ENCODE data around the gene FNIP1. TPM values are rescaled to one million over a fixed set of nuclear protein-coding genes. Genes with fewer than 3 reads are reported as not detected.

The FNIP1 gene
- total and polyA plus RNA-seq, 2 donors: 7.5 to 15.9 TPM

DNA sequence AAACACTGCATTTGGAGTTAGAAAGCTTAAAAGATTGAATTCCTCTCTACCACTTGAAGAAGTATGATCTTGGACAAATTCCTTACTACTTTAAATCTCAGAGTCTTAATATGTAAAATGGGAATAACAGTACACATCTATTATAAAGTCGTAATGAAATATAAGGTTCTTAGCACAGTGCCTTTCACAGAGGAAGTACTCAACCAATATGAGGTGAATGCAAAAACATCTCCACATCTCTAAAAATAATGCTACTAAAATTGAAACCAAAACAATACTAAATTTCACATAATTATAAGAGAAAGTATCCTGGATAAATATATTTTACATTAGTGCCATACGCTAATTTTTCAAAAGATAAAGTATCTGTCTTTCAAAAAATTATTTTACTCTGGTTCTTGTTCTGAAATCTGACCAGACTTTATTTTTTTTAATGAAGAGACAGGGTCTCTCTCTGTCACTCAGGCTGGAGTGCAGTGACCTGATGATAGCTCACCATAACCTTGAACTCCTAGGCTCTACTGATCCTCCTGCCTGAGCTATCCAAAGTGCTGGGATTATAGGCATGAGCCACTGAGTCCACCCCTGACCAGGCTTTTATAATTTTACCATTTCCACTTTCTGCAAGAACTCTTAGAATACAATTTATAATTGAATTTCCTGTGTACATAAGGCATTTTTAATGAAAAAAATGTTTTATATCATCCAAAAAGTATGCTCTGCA lies 21.3 kb upstream of the FNIP1 start:
- H3K27ac ChIP-seq (ENCODE audit: low read depth in 1 of 2, low read length in 1 of 2): no peak overlapping the region
- H3K4me1 ChIP-seq (ENCODE audit: control insufficient read depth in 2 of 2, insufficient read depth in 2 of 2, low read length in 2 of 2): no peaks in the 10 kb centered on the region
- no peaks in the 10 kb centered on the region for H3K9me3 ChIP-seq (ENCODE audit: control insufficient read depth in 2 of 2, insufficient read depth in 1 of 2, low read length in 1 of 2)
- H3K36me3 ChIP-seq (ENCODE audit: control insufficient read depth in 2 of 2, insufficient read depth in 2 of 2, low read length in 1 of 2): no peaks in the 10 kb centered on the region
- WGBS: 67% methylated on average over 2 of the region's 2 CpGs
- DNase-seq (ENCODE audit: low read depth in 6 of 9, low spot score in 9 of 9): no peak
- H3K4me3 ChIP-seq (ENCODE audit: low read length in 2 of 2): no peak overlapping the region
- no peaks in the 10 kb centered on the region for H3K27me3 ChIP-seq (ENCODE audit: control insufficient read depth in 2 of 2, insufficient read depth in 1 of 2, low read length in 1 of 2)

DNA sequence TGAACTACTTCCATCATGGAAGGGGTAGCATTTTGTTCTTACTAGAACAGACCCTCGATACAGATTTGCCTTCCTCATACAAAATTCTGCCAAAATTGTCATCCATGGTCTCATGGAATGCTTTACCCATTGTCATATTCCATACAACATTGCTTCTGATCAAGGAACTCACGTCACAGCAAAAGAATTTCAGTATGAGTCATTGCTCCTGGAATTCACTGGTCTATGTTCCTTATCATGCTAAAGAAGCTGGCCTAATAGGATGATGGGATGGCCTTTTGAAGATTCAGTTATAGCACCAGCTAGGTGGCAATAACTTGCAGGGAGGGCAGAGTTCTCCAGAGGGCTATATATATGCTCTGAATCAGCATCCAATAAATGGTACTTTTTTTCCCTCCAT lies 18.2 kb upstream of the FNIP1 start:
- H3K4me3 ChIP-seq (ENCODE audit: low read length in 2 of 2): no peak overlapping the region
- H3K27ac ChIP-seq (ENCODE audit: low read depth in 1 of 2, low read length in 1 of 2): no peak overlapping the region
- no peaks in the 10 kb centered on the region for H3K36me3 ChIP-seq (ENCODE audit: control insufficient read depth in 2 of 2, insufficient read depth in 2 of 2, low read length in 1 of 2)
- H3K27me3 ChIP-seq (ENCODE audit: control insufficient read depth in 2 of 2, insufficient read depth in 1 of 2, low read length in 1 of 2): no peaks in the 10 kb centered on the region
- H3K4me1 ChIP-seq (ENCODE audit: control insufficient read depth in 2 of 2, insufficient read depth in 2 of 2, low read length in 2 of 2): no peaks in the 10 kb centered on the region
- 90% methylated on average over 2 of the region's 2 CpGs for WGBS
- no peaks in the 10 kb centered on the region for H3K9me3 ChIP-seq (ENCODE audit: control insufficient read depth in 2 of 2, insufficient read depth in 1 of 2, low read length in 1 of 2)
- no peak for DNase-seq (ENCODE audit: low read depth in 6 of 9, low spot score in 9 of 9)

DNA sequence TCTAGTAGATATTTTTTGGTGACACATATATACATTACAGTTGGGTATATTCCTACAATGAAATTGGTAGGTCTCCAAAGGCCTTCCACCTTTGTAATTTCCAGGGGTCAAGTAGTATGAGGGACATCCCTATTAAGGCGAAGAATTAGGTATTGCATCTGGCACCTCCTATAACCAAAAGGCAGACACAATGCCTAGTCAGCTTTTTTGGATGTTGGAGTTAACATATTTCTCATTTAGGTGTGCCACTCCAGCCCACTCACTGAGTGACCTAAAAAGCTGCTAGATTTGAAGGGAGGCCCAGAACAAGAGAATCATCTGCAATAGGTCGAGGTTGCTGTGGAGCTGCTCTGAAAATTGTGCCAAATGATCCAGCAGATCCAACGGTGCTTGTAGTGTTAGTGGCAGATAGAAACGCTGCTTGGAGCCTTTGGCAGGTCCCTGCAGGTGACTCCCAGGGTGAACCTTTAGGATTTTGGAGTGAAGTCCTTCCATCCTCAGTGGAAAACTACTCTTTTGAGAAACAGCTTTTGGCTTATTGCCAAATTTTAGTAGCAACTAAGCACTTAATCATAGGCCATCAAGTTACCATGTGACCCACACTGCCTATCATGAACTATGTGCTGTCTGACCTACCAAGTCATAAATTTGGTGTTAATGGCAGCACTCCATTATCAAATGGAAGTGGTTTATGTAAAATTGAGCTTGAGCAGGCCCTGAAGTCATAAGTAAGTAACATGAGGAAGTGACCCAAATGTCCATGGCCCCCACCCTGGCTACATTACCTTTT lies 15.7 kb upstream of the FNIP1 start:
- DNase-seq (ENCODE audit: low read depth in 6 of 9, low spot score in 9 of 9): no peak
- H3K36me3 ChIP-seq (ENCODE audit: control insufficient read depth in 2 of 2, insufficient read depth in 2 of 2, low read length in 1 of 2): no peaks in the 10 kb centered on the region
- 92% methylated on average over 4 of the region's 4 CpGs for WGBS

GRCh38 chr5:131810510-131811249 lies 13.9 kb upstream of the FNIP1 start:
- Histone ChIP-seq H3K4me3 (ENCODE audit: low read length in 2 of 2) (no peak overlapping the region), H3K36me3 (ENCODE audit: control insufficient read depth in 2 of 2, insufficient read depth in 2 of 2, low read length in 1 of 2) (no peaks in the 10 kb centered on the region), H3K4me1 (ENCODE audit: control insufficient read depth in 2 of 2, insufficient read depth in 2 of 2, low read length in 2 of 2) (no peaks in the 10 kb centered on the region), H3K27me3 (ENCODE audit: control insufficient read depth in 2 of 2, insufficient read depth in 1 of 2, low read length in 1 of 2) (no peaks in the 10 kb centered on the region), H3K27ac (ENCODE audit: low read depth in 1 of 2, low read length in 1 of 2) (no peak overlapping the region), H3K9me3 (ENCODE audit: control insufficient read depth in 2 of 2, insufficient read depth in 1 of 2, low read length in 1 of 2) (no peaks in the 10 kb centered on the region)
- peak in 1 of 9 donors; percentile 2 for DNase-seq (ENCODE audit: low read depth in 6 of 9, low spot score in 9 of 9)
- WGBS: 15% methylated on average over 3 of the region's 3 CpGs

More for the DNA sequence above, 15.7 kb upstream of the FNIP1 start:
- no peaks in the 10 kb centered on the region for H3K27me3 ChIP-seq (ENCODE audit: control insufficient read depth in 2 of 2, insufficient read depth in 1 of 2, low read length in 1 of 2)
- H3K9me3 ChIP-seq (ENCODE audit: control insufficient read depth in 2 of 2, insufficient read depth in 1 of 2, low read length in 1 of 2): no peaks in the 10 kb centered on the region
- H3K4me1 ChIP-seq (ENCODE audit: control insufficient read depth in 2 of 2, insufficient read depth in 2 of 2, low read length in 2 of 2): no peaks in the 10 kb centered on the region
- H3K4me3 ChIP-seq (ENCODE audit: low read length in 2 of 2): no peak overlapping the region
- no peak overlapping the region for H3K27ac ChIP-seq (ENCODE audit: low read depth in 1 of 2, low read length in 1 of 2)

- H3K4me1 ChIP-seq (ENCODE audit: control insufficient read depth in 2 of 2, insufficient read depth in 2 of 2, low read length in 2 of 2): peaks cover 9 to 11% of the 10 kb centered on the region in 2 donors
- under 1% methylated on average over 56 of the region's 56 CpGs for WGBS
- no peaks in the 10 kb centered on the region for H3K36me3 ChIP-seq (ENCODE audit: control insufficient read depth in 2 of 2, insufficient read depth in 2 of 2, low read length in 1 of 2)
- no peaks in the 10 kb centered on the region for H3K27me3 ChIP-seq (ENCODE audit: control insufficient read depth in 2 of 2, insufficient read depth in 1 of 2, low read length in 1 of 2)
- peak in 7 of 9 donors; percentile 3 to 55 (median 19) for DNase-seq (ENCODE audit: low read depth in 6 of 9, low spot score in 9 of 9)
- H3K9me3 ChIP-seq (ENCODE audit: control insufficient read depth in 2 of 2, insufficient read depth in 1 of 2, low read length in 1 of 2): peaks cover 0 to 5% of the 10 kb centered on the region in 2 donors
- H3K4me3 ChIP-seq (ENCODE audit: low read length in 2 of 2): peak overlapping the region; percentile 87 to 99
- peak overlapping the region; percentile 82 to 96 for H3K27ac ChIP-seq (ENCODE audit: low read depth in 1 of 2, low read length in 1 of 2)
These were observed 681 bp downstream of the FNIP1 start for GRCh38 chr5:131795879-131796792.

GRCh38 chr5:131795228-131795627 lies 1.6 kb downstream of the FNIP1 start:
- Histone ChIP-seq H3K36me3 (ENCODE audit: control insufficient read depth in 2 of 2, insufficient read depth in 2 of 2, low read length in 1 of 2) (no peaks in the 10 kb centered on the region), H3K27me3 (ENCODE audit: control insufficient read depth in 2 of 2, insufficient read depth in 1 of 2, low read length in 1 of 2) (no peaks in the 10 kb centered on the region), H3K9me3 (ENCODE audit: control insufficient read depth in 2 of 2, insufficient read depth in 1 of 2, low read length in 1 of 2) (peaks cover 0 to 5% of the 10 kb centered on the region in 2 donors), H3K4me3 (ENCODE audit: low read length in 2 of 2) (peak overlapping the region; percentile 87 to 99), H3K27ac (ENCODE audit: low read depth in 1 of 2, low read length in 1 of 2) (no peak overlapping the region), H3K4me1 (ENCODE audit: control insufficient read depth in 2 of 2, insufficient read depth in 2 of 2, low read length in 2 of 2) (peaks cover 9 to 11% of the 10 kb centered on the region in 2 donors)
- DNase-seq (ENCODE audit: low read depth in 6 of 9, low spot score in 9 of 9): peak in 2 of 9 donors; percentile 10 to 14
- 38% methylated on average over 6 of the region's 6 CpGs for WGBS

- Histone ChIP-seq H3K36me3 (ENCODE audit: control insufficient read depth in 2 of 2, insufficient read depth in 2 of 2, low read length in 1 of 2) (no peaks in the 10 kb centered on the region), H3K4me3 (ENCODE audit: low read length in 2 of 2) (no peak overlapping the region), H3K9me3 (ENCODE audit: control insufficient read depth in 2 of 2, insufficient read depth in 1 of 2, low read length in 1 of 2) (peaks cover 0 to 5% of the 10 kb centered on the region in 2 donors), H3K4me1 (ENCODE audit: control insufficient read depth in 2 of 2, insufficient read depth in 2 of 2, low read length in 2 of 2) (peaks cover 9 to 11% of the 10 kb centered on the region in 2 donors), H3K27ac (ENCODE audit: low read depth in 1 of 2, low read length in 1 of 2) (no peak overlapping the region), H3K27me3 (ENCODE audit: control insufficient read depth in 2 of 2, insufficient read depth in 1 of 2, low read length in 1 of 2) (no peaks in the 10 kb centered on the region)
- 75% methylated on average over 4 of the region's 4 CpGs for WGBS
- peak in 1 of 9 donors; percentile 4 for DNase-seq (ENCODE audit: low read depth in 6 of 9, low spot score in 9 of 9)
These were observed 2.2 kb downstream of the FNIP1 start for GRCh38 chr5:131794586-131794985.

GRCh38 chr5:131792896-131793295 lies 3.9 kb downstream of the FNIP1 start:
- H3K4me1 ChIP-seq (ENCODE audit: control insufficient read depth in 2 of 2, insufficient read depth in 2 of 2, low read length in 2 of 2): peaks cover 9 to 10% of the 10 kb centered on the region in 2 donors
- peaks cover 0 to 5% of the 10 kb centered on the region in 2 donors for H3K9me3 ChIP-seq (ENCODE audit: control insufficient read depth in 2 of 2, insufficient read depth in 1 of 2, low read length in 1 of 2)
- WGBS: 99% methylated on average over 2 of the region's 2 CpGs
- no peaks in the 10 kb centered on the region for H3K36me3 ChIP-seq (ENCODE audit: control insufficient read depth in 2 of 2, insufficient read depth in 2 of 2, low read length in 1 of 2)
- H3K4me3 ChIP-seq (ENCODE audit: low read length in 2 of 2): no peak overlapping the region
- H3K27ac ChIP-seq (ENCODE audit: low read depth in 1 of 2, low read length in 1 of 2): no peak overlapping the region
- no peak for DNase-seq (ENCODE audit: low read depth in 6 of 9, low spot score in 9 of 9)
- no peaks in the 10 kb centered on the region for H3K27me3 ChIP-seq (ENCODE audit: control insufficient read depth in 2 of 2, insufficient read depth in 1 of 2, low read length in 1 of 2)

Measured in thymus (tissue), 11 donors.